ENCODE measurements around the gene UBR4. TPM values are rescaled to one million over a fixed set of nuclear protein-coding genes. Genes with fewer than 3 reads are reported as not detected.

The UBR4 gene
- polyA plus RNA-seq, 1 of the 3 experiments (the other 2 are of a cell fraction) = 68.7 TPM

DNA sequence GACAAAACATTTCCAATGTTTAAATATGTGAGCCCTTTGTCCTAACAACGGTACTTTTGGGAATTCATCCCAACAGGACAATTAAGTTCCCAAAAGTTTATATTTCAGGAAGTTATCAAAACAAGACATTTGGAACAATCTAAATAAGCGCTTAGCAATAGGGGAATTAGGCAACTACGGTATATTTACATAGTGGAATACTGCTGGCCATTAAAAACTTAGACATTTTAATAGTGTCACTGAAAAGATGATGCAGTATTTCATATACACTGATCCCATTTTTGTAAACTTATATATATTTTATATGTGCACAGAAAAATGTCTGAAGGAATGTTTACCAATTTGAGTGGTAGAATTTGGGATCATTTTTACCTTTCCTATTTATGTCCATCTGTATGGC, 20.8 kb downstream of the UBR4 start:
- H3K4me2 ChIP-seq = no peak overlapping the region
- H3K4me3 ChIP-seq (ENCODE audit: low read depth in 2 of 2, low read length in 1 of 2) = no peak overlapping the region
- H3F3A ChIP-seq (replicated peaks; ENCODE audit: insufficient read depth) = peaks cover 6% of the 10 kb centered on the region
- H3K79me2 ChIP-seq (ENCODE audit: insufficient read depth) = peaks cover 57% of the 10 kb centered on the region; the same call in 1 of the 2 replicates
- H3K27me3 ChIP-seq (ENCODE audit: insufficient read depth) = no peaks in the 10 kb centered on the region
- ChIA-PET POLR2A (no interaction called here), CTCF (no interaction called here)
- no peaks in the 10 kb centered on the region for H3K9me3 ChIP-seq
- H3K9ac ChIP-seq = no peak overlapping the region
- H3K36me3 ChIP-seq (replicated peaks in 1 of 2; ENCODE audit: control insufficient read depth in 1 of 2, insufficient read depth in 2 of 2, low read length in 1 of 2) = peaks cover 73 to 83% of the 10 kb centered on the region in 2 experiments
- WGBS (ENCODE audit: low lambda C conversion rate) = 100% methylated on average over 3 of the region's 3 CpGs
- H3K4me1 ChIP-seq (ENCODE audit: control insufficient read depth in 1 of 2, insufficient read depth in 2 of 2, low read depth in 1 of 2, low read length in 1 of 2) = no peaks in the 10 kb centered on the region
- no peak for DNase-seq
- TF ChIP-seq SMC3 (IDR thresholded peaks at IDR 0.05; ENCODE audit: low read depth, low read length) (no peak), REST (IDR thresholded peaks at IDR 0.05; ENCODE audit: low read depth, low read length) (no peak), TEAD4 (IDR thresholded peaks at IDR 0.05; ENCODE audit: borderline replicate concordance, insufficient read depth) (no peak), YY1 (IDR thresholded peaks at IDR 0.05; ENCODE audit: low read depth) (no peak), TAF1 (IDR thresholded peaks at IDR 0.05; ENCODE audit: borderline replicate concordance, low read depth, low read length) (no peak), FOXM1 (IDR thresholded peaks at IDR 0.05; ENCODE audit: low read depth) (no peak), POLR2AphosphoS5 (IDR thresholded peaks at IDR 0.05; ENCODE audit: low read depth, low read length) (no peak), USF1 (IDR thresholded peaks at IDR 0.05; ENCODE audit: borderline replicate concordance, low read depth) (no peak), JUND (IDR thresholded peaks at IDR 0.05) (no peak), ZBTB33 (IDR thresholded peaks at IDR 0.05; ENCODE audit: borderline replicate concordance, low read depth) (no peak), FOSL2 (IDR thresholded peaks at IDR 0.05; ENCODE audit: borderline replicate concordance, low read depth) (no peak), GATA2 (CRISPR knock-in tag; IDR thresholded peaks at IDR 0.05) (no peak), TCF12 (IDR thresholded peaks at IDR 0.05) (no peak), EZH2phosphoT487 (IDR thresholded peaks at IDR 0.05; ENCODE audit: borderline replicate concordance, low read depth) (no peak), FOXJ3 (CRISPR knock-in tag; IDR thresholded peaks at IDR 0.05) (no peak)
- TF ChIP-seq, protein P1, sequence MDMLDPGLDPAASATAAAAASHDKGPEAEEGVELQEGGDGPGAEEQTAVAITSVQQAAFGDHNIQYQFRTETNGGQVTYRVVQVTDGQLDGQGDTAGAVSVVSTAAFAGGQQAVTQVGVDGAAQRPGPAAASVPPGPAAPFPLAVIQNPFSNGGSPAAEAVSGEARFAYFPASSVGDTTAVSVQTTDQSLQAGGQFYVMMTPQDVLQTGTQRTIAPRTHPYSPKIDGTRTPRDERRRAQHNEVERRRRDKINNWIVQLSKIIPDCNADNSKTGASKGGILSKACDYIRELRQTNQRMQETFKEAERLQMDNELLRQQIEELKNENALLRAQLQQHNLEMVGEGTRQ (IDR thresholded peaks at IDR 0.05; ENCODE audit: borderline replicate concordance, low read depth, low read length) = no peak
- H3K27ac ChIP-seq (ENCODE audit: low read depth in 2 of 2, low read length in 1 of 2) = no peak overlapping the region
- no peak overlapping the region for H2AFZ ChIP-seq (ENCODE audit: low read depth)
- no peaks in the 10 kb centered on the region for H3K9me2 ChIP-seq
- H4K20me1 ChIP-seq (ENCODE audit: insufficient read depth) = peaks cover 9% of the 10 kb centered on the region; the same call in 1 of the 2 replicates
